DMS153 (cell line): ENCODE data around the gene LIMS1.
"Not testable (repeated sequence)": the region's sequence is repeated elsewhere in the genome, so short reads cannot be mapped to it uniquely, and the experiment has no call there.

Source experiments
- DNase-seq: peaks from one replicate; lab custom pipeline; 2025; lab: John Stamatoyannopoulos, UW

Gene LIMS1

GRCh38 chr2:108664089-108664488 is 129.8 kb downstream of the LIMS1 start:
- not testable (repeated sequence) for DNase-seq

DNA sequence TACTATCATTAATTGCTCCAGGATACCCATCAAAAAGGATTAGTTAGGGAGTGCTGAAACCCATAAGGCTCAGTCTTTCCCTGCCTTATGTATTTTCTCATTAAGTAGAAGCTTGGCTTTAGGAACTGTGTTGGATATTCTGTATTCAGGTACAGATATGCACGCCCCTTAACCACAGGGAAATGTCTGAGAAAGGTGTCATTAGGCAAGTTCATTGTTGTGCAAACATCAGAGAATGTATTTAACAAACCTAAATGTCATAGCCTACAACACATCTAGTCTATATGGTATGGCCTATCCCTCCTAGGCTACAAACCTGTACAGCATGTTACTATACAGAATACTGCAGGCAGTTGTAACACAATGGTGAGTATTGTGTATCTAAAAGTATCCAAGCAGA is 130.7 kb downstream of the LIMS1 start:
- not testable (repeated sequence) for DNase-seq

DNA sequence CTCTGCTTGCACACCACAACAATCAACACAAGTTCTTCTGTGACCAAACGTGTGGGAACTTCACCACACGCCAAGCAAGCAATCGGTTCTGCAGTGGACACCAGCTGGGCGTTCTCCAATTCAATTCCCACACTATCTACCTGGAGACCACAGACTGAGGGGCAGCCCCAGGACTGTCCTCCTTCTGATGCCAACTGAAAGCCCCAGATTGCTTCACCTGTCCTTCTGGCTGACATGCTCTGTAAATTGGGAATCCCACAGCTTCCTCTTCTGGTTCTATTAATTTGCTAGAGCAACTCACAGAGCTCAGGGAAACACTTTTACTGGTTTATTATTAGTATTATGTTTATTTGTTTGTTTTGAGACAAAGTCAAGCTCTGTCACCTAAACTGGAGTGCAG is 131.7 kb downstream of the LIMS1 start:
- not testable (repeated sequence) for DNase-seq

DNA sequence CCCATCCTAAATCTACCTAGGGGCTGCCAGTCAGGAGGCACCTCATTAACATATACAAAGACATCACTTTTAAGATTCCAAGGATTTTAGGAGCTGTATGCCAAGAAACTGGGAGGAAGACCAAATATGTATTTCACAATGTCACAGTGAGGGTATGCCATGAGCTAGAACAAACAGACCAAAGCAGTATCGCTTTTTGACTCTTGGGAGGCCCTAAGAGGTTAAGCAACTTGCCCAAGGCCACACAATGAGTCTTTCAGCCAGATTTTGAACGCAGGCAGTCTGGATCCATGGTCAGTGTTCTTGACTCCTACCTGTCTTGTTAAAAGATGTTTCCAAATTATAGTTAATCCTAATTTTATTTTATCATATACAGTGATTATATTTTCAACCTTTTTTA is 132.9 kb downstream of the LIMS1 start:
- DNase-seq = not testable (repeated sequence)

DNA sequence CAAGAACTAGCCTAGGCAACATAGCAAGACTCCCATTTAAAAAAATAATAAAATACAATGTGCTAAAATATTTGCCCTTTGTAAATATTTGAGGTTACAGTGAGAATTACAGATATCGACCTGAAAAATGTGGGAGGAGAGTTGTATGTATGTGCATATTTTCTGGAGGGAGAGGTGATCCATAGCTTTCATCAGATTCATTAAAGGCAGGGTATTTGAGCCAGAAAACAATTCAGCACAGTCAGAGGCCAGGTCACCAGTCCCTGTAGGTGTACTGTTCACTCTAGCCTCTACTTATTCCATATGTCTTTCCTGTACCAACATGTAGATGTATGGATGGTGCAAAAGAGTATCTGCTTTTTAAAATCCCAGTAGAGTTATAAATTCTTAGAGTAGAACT is 136.0 kb downstream of the LIMS1 start:
- not testable (repeated sequence) for DNase-seq

GRCh38 chr2:108672200-108672805 is 138.0 kb downstream of the LIMS1 start:
- DNase-seq = not testable (repeated sequence)

- DNase-seq = not testable (repeated sequence)
Observed at GRCh38 chr2:108676522-108676921, 142.3 kb downstream of the LIMS1 start.

DNA sequence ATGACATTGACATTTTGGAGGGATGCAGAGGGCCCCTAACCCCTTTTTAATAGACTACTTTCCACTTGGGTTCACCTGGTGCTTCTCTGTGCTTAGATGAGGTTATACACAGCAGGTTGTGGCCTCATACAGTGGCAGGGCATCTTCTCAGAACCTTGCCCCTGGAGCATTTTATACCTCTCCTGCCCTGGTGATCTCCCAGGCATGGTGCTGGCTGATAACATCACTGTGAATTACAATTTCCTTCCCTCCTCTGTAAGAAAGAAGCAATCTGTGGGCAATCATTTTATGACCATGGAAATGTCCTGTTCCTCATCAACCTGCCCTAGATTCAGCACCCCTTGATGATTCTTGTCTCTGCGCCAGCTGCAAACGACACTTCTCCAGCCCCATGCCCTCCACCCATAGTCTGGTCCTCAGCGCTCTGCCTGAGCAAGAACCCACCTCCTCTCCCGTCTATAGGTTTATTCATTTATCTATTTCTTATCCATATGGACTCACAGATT is 143.0 kb downstream of the LIMS1 start:
- not testable (repeated sequence) for DNase-seq

- DNase-seq = peak; percentile 81
Observed at GRCh38 chr2:108678198-108678651, 144.0 kb downstream of the LIMS1 start.

DNA sequence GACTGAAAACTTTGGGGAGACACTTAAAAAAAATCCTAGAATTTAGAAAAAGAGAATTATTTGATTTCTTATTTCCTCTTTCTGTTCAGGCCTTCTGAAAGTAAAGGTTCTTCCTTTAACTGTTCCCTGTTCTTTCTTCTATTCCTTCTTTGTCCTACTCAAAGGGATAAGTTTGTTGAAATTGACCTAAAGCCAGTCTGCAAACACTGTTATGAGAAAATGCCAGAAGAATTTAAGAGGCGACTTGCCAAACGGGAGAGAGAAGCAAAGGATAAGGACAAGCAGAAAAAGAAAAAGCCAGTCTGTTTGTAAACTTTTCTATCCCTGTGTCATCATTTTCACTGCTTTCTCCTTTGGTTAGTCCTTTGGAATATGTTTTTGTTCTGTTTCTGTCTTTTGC is 146.5 kb downstream of the LIMS1 start:
- DNase-seq = not testable (repeated sequence)

DNA sequence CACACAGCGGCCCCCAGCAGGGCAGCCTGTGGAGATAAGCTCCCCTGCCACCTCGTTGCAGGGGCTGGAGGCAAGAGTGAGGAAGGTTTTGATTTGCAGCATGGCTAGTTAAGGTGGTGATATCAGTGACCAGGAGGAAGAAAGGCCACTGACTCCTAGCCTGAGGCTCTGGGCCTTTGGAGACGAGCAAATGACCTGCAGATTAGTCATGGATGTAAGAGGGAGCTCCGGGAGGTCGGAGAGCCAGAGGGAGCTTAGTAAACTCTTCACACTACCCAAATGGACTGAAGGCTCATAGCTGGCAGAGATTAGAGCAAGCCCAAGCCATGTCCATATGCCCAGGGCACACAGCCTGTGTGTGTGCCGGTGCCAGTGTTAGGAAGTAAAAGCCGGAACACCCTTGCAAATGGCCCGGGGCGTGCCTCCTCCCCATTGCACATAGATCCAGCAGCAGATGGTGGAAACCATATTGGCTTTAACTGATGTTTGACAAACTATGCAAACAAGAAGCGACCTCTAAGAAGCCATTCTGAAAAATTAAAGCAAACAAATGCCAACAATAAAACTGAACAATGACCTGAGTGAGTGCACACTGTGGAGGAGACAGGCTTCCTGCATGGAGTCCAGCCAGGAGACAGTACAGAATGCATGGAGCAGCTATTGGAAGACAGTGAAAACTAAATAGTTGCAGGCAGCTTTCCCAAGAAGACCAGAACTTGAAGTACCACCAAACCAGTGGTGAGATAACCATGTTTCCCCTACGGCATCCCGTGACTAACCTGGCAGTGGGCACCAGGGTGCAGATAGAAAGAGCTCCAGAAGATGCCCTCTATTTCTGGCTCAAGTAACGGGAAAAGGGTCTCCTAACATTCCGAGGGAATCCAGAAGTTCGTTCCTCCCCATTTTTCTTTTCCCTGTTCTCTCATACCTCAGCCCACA is 154.8 kb downstream of the LIMS1 start:
- peak; percentile 42 for DNase-seq

GRCh38 chr2:108690001-108690400 is 155.7 kb downstream of the LIMS1 start:
- DNase-seq = not testable (repeated sequence)

DNA sequence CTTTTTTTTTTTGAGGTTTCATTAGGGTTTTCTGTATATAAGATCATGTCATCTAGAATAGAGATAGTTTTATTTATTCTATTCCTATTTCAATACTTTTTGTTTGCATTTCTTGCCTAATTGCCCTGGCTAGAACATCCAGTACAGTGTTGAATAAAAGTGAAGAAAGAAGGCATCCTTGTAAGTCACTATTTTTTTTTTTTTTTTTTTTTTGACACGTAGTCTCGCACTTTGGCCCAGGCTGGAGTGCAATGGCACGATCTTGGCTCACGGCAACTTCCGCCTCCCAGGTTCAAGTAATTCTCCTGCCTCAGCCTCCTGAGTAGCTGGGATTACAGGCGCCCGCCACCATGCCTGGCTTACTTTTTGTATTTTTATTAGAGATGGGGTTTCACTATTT is 157.2 kb downstream of the LIMS1 start:
- no peak for DNase-seq

DNA sequence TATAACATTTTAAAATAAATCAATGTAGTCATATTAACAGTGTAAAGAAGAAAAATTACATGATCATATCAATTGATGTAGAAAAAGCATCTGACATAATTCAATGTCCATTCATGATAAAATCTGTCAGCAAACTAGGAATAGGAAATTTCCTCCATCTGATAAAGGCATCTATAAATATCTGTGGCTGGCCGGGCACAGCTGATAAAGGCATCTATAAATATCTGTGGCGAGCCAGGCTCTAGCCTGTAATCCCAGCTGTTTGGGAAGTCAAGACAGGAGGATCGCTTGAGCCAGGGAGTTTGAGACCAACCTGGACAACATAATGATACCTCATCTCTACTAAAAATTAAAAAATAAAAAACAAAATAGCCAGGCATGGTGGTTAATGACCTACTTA is 166.9 kb downstream of the LIMS1 start:
- DNase-seq = no peak

DNA sequence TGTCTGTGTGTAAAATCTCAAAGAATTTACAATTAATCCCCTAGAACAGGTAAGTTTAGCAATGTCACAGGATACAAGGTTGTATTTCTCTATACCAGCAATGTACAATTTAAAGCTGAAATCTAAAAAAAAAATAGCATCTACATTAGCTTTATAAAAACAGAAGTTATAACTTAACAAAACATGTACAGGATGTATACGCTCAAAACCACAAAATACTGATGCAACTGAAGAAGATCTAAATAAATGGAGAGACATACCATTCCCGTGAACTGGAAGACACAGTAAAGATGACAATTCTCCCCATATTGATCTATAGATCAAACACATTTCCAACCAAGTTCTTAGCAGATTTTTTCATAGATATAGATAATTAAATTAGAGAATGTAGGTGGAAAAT is 167.5 kb downstream of the LIMS1 start:
- DNase-seq = no peak

DNA sequence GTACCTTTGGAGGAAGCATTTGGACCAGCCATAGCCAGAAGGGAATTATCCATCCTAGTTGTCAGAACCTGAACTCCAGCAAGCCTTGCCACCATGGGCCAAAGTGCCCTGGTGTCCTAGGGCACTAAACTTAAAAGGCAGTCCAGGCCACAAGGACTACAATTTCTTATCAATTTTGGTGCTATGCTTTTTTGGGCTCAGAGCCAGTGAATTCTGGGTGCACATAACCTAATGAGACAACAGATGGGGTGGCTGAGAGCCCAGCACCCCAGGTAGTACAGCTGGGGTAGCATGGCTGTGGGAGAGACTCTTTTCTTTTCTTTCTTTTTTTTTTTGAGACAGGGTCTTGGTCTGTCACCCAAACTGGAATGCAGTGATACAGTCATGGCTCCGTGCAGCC is 170.6 kb downstream of the LIMS1 start:
- DNase-seq = no peak

GRCh38 chr2:108707300-108707699 is 173.0 kb downstream of the LIMS1 start:
- no peak for DNase-seq

DNA sequence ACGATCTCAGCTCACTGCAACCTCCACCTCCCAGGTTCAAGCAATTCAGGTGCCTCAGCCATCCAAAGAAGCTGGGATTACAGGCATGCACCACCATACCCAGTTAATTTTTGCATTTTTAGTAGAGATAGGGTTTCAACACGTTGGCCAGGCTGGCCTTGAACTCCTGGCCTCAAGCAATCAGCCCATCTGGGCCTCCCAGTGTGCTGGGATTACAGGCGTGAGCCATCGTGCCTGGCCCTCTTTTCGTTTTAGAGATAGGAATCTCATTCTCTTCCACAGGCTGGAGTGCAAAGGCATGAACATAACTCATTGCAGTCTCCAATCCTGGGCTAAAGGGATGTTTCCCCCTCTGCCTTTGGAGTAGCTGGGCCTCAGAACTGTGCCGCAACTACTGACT is 182.7 kb downstream of the LIMS1 start:
- not testable (repeated sequence) for DNase-seq

- DNase-seq = peak; percentile 91
Observed at GRCh38 chr2:108719149-108720044, 185.1 kb downstream of the LIMS1 start, which contains the start of gene RANBP2. Gene RANBP2, plus strand, starts transcription at chr2:108719482. Its CDS starts 125 bp downstream, at chr2:108719607.

DNA sequence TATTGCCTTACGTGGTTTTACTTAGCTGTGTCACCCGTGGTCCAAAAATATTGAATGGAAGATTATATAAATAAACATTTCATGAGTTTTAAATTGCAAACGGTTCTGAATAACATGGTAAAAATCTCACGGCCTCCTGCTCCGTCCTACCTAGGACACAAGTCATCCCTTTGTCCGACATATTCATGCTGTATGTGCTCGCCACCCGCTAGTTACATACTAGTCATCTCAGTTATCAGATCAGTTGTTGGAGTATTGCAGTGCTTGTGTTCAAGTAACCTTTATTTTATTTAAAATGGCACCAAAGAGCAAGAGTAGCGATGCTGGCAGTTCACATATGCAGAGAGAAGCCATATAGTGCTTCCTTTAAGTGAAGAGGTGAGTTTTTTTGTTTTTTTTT is 191.8 kb downstream of the LIMS1 start:
- not testable (repeated sequence) for DNase-seq

DNA sequence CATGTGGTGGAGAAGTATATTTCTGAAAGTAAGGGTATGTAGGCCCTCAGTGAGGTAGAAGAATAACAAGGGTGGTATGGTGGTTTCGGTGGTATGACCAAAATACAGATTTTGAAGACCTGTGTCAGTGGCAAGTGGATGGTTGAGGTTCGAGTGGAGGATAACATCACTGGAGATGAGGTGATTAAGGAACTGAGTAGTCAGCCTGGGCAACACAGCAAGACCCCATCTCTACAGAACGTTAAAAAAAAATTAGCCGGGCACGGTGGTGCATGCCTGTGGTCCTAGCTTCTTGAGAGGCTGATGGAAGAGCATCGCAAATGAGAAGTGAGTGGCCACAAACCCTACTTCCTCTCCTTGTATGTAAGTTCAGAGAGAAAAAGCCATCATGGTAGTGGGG is 200.4 kb downstream of the LIMS1 start:
- not testable (repeated sequence) for DNase-seq
